Measurements from ENCODE around the gene ELN.
"Not testable (repeated sequence)": the region's sequence is repeated elsewhere in the genome, so short reads cannot be mapped to it uniquely, and the experiment has no call there.

Gene ELN

DNA sequence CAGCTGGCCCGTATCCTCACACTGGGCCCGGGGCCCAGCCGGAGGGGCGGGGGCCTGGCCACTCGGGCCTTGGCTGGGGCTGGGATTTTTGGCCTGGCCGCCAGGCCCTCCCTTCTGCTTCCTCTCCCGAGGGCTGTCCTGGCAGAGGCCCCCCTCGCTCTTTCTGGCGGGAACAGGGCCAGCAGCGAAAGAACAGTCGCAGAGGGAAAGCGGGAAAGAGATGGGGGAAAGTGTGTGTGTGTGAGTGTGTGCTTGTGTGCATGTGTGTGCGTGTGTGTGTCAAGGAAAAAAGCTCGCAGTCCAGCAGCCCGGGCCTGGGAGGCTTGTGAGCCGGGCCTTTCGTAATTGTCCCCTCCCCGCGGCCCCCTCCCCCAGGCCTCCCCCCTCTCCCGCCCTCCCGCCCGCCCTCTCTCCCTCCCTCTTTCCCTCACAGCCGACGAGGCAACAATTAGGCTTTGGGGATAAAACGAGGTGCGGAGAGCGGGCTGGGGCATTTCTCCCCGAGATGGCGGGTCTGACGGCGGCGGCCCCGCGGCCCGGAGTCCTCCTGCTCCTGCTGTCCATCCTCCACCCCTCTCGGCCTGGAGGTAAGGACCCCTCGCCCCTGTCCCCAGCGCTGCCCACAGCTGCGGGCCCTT, at the start of gene ELN:
TSS of gene ELN (plus strand) at position 491 of the 638 bp plus-strand sequence. CDS start at position 506, 15 bp downstream.
- FAIRE-seq: no peak

DNA sequence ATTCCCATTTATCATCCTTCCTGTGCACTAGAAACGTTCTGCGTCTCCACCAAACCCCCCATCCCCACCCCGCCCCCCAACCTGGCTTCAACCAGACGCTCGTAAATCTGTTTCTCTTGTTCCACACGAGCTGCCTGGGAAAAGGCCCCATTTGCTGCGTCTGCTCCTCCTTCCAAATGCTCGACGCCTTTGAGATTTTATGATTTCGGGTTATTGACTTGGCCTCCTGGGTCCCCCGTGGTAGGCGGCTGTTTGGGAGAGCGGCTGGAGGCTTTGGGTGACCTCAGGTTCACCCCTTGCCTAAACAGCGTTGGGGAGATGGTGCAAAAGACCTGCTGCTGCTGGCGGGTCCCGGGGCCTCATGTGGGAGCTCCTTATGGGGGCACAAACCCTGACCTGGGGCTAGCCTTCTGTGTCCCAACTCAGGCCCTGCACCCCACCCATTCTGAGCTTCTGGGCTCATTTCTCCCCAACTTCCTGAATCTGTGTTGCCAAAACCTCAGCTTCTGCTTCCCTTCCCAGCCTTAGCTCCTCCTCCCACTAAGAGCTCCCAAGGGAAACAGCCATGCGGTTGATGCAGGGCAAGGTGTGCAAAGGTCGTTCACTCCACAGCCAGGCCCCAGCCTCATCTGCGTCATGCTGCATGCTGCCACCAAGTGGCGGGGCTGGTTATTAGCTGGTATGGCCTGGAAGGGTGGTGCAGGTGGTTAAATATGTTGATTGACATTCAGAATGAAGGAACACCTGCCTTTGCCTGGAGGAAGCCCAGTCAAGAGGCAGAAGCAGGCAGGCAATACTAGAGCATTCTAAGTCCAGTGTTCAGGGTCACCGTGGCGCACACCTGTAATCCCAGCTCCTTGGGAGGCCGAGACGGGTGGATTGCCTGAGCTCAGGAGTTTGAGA, 49.1 kb upstream of the ELN start:
- FAIRE-seq: no peak

DNA sequence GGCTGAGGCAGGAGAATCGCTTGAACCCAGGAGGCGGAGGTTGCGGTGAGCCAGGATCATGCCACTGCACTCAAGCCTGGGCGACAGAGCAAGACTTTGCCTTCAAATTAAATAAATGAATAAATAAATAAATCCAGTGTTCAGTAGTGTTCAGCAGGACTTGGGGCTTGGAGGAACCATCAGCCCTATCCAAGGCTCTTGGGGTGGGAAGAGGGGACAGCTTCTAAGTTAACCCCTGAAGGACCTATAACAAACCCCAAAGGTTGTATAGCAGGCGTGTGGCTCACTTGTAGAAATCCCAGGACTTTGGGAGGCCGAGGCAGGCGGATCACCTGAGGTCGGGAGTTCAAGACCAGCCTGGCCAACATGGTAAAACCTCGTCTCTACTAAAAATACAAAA, 48.3 kb upstream of the ELN start:
- FAIRE-seq: not testable (repeated sequence)

DNA sequence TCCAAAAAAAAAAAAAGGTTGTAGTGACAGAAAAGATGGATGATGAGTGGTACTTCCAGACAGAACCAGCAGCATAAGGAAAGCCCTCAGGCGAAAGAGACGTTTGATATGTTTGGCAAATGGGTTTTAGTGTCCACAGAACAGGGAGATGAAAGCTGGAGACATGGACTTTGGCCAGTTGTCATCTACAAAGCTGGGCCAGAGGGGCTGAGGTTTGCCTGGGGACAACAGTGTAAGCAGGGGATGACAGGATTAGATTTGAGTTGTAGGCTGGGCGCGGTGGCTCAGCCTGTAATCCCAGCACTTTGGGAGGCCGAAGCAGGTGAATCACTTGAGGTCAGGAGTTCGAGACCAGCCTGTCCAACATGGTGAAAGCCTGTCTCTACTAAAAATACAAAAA, 47.8 kb upstream of the ELN start:
- no peak for FAIRE-seq

DNA sequence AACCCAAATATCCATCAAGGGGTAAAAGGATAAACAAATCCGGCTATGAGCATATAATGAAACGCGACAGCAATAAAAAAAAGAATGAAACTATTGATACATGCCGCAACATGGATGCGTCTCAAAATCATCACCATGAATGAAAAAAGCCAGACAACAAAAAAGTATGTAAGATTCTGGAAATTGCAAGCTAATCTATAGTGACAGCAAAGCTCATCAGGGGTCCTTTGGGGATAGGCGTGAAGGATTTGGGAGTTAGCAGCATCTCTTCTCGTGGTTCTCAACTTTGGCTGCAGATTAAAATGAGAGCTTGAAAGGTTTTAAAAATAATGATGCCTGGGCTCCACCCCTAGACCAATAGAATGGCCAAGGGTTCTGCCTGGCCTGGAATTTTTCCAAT, 46.0 kb upstream of the ELN start:
- no peak for FAIRE-seq

DNA sequence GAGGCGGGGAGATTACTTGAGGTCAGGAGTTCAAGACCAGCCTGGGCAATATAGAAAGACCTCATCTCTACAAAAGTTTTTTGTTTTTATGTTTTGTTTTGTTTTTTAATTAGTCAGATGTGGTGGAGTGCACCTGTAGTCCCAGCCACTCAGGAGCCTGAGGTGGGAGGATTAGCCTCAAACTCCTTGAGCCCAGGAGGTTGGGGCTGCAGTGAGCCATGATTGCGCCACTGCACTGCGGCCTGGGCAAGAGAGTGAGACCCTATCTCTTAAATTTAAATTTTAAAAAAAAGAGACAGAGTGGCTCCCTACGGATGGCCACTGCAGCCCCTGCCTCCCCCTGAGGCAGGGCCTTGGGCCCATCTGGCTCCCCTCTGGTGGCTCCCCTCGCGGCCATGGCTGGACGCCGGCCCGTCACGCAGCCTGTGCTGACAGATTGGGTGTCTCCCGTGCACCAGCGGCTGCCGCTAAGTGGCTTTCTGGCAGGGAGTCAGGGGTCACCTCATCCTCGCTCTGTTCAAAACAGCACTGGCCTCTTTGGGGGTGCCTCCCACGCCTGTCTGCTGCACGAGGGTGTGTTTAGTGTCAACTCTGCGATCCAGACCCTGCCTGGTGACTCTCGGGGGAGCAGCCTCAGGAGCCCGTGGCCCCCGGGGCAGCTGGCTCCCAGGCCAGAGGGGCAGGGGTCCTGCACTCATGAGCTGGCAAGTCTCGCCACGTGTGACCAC, 44.4 kb upstream of the ELN start:
- FAIRE-seq: no peak

DNA sequence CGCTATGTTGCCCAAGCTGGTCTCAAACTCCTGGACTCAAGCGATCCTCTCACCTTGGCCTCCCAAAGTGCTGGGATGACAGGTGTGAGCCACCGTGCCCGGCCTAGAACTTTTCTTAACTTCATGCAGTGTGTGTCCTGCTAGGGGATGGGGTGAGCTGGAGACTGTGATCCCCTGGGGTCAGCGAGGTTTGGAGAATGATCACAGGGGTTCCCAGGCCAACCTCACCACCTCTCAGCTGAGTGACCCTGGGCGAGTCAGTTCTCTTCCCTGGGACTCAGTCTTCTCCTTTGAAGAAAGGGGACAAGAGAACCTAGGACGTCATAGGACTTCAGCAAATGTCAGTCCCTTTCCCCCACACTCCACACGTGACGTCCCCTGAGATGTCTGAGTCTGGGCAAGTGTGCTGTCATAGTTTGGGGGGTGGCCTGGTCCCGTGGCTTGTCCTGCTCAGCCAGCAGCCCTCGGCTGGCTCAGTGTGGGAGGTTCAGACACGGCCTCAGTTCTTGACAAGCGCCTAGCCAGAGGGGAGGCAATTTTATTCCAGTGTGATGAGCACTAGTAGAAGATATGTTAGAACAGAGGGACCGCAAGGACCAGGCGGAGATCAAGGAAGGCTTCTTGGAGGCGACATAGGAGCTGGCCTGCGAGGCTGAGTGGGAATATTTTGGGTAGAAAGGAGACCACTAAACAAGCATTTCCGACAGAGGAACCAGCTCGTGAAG, 43.3 kb upstream of the ELN start:
- no peak for FAIRE-seq

DNA sequence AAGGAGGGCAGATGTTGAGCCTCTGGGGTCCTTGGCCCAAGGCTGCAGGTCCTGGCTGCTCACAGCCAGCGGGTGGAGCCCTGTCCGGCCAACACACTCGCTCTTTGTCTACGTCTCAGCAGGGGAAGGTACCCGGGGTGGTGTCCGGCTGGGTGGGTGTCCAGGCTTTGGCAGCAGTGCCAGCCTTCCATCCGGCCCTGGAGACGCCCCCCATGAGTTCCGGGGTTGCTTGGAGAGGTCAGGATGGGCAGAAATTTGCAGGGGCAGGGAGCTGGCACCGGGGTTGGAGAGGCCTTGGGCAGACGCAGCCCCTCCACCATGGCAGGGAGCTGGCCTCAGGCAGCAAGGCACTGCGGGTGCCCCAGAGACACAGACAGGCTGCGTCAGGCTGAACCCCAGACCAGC, 42.2 kb upstream of the ELN start:
- FAIRE-seq: no peak

DNA sequence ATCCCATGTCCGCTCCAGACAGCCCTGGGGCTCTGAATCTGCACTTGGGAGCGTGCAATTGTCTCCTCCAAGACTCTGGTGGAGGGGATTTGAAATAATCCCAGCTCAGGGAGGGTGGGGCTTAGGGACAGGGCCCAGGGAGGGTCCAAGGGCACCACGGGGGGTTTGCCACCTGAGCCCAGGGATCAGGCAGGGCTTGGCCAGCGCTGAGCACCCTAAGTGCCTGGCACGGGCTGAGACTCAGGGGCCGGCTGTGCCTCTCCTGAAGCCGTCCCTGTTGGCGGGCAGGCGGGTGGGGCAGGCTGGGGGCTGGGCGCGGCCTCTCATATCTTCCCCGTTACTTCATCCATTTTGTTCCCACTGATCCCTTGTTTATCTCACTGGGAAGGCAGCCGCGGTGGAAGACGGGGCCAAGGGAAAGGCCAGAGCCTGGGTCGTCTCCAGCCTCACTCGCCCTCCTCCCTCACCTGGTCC, 41.8 kb upstream of the ELN start:
- no peak for FAIRE-seq

DNA sequence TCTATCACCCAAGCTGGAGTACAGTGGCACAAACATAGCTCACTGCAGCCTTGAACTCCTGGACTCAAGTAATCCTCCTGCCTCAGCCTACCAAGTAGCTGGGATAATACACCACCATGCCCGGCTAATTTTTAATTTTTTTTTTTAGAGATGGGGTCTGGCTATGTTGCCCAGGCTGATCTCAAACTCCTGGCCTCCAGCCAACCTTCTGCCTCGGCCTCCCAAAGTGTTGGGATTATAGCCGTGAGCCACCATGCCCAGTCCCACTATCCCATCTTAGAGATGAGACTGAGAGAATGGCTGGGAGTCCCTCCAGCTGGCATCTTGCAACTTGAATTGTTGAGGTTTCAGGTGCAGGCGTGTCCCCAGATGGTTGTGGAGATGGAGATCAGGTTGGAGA, 40.7 kb upstream of the ELN start:
- FAIRE-seq: no peak

DNA sequence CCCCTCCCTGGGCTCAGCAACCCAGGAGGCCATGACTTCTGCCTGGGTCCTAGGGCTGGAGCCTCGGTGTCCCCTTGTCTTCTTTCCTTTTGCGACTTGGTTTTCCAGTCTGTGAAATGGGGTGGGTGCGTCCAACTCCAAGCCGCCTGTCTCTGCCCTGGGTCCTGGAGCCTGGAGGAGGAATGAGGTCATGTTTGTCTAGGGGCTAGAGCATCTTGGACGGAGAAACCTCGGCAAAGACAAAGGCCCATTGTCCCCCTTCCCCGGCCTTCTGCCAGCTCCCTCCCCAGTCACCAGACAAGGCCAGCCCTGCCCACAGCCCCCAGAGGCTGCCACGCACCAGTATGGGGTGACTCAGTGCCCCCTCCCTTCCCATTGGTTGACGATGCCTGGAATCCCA, 39.8 kb upstream of the ELN start:
- no peak for FAIRE-seq

DNA sequence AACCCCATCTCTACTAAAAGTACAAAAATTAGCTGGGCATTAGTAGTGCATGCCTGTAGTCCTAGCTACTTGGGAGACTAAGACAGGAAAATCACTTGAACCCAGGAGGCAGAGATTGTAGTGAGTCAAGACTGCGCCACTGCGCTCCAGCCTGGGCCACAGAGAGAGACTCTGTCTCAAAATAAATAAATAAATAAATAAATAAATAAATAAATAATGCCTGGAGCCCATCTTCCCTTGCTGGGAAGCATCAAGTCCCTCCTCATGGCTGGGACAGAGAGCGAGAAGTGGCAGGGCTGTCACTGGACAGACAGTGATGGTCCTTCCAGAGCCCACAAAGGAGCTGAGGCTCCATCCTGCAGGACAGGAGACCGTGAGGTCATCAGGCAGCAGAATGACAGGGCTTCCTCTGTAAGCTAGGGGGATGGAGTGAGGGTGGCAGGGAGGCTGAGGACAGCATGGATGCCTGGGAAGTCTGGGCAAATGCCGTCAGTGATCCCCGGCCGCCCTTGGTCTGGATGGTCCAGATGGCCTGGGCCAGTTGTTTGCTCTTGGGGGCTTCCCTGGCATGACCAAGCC, 36.4 kb upstream of the ELN start:
- no peak for FAIRE-seq

DNA sequence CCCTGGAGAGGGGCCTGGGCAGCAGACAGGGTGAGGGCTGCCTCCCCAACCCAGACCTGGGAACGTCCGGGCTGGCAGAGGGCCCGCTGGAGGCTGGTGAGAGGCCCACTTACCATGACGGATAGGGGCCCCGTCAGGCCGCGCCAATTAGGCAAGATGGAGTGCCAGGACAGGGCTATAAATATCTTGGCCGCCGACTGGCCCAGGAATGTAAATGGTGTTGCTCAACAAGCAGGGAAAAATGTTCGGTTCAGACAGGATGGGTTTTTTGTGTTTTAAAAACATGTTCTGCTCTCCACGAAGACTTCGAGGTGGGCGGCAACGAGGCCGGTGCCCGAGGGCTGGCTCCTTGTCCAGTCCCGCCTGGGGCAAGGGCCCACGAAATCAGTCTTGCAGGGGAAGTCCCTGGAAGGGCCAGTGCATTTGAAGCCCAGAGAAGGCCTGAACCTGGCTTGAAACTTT, 35.8 kb upstream of the ELN start:
- no peak for FAIRE-seq

DNA sequence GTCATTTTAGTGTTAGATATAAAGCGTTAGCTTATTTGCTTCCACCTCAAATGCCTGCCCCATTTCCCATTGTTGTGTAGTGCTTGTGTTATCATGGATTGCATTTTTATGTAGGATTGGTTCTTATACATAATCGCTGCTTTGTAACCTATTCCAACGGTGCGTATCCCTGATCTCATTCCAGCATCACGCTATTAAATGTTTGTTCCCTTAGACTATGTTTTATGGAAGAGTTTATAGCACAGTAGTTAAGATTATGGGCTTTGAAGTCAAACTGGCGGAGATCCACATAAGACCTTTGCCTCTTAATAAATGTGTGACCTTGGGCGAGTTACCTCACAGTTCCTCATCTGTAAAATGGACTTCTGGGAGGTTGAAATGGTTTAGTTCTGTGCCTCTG, 34.0 kb upstream of the ELN start:
- FAIRE-seq: no peak

DNA sequence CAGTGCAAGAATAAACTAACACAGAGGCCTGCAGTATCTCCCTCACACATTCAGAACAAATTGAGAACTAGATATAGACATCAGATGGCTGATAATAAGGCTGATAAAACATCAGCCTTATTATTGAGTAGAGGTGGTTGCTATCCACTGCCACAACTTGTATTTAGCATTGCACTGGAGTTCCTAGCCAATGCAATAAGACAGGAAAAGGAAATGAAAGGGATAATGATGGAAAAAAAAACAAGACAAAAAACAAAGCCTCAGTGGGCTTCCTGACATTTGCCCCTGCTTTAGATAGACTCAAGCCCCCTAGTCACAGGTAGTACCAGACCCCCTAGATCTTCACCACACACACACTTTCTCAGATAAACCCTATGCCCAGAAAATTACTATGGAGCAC, 33.2 kb upstream of the ELN start:
- no peak for FAIRE-seq

DNA sequence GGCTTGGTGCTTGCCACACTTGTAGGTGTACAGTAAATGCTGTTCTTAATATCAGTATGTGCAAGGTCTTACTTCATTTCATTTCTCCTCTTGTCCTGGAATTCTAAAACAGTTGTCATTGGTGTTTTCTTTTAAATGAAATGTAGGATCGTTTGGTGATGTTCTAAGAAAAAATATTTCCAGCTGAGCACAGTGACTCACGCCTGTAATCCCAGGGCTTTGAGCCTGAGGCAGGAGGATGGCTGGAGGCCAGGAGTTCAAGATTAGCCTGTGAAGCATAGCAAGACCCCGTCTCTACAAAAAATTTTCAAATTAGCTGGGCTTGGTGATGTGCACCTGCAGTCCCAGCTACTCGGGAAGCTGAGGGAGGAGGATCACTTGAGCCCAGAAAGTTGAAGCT, 32.6 kb upstream of the ELN start:
- no peak for FAIRE-seq

DNA sequence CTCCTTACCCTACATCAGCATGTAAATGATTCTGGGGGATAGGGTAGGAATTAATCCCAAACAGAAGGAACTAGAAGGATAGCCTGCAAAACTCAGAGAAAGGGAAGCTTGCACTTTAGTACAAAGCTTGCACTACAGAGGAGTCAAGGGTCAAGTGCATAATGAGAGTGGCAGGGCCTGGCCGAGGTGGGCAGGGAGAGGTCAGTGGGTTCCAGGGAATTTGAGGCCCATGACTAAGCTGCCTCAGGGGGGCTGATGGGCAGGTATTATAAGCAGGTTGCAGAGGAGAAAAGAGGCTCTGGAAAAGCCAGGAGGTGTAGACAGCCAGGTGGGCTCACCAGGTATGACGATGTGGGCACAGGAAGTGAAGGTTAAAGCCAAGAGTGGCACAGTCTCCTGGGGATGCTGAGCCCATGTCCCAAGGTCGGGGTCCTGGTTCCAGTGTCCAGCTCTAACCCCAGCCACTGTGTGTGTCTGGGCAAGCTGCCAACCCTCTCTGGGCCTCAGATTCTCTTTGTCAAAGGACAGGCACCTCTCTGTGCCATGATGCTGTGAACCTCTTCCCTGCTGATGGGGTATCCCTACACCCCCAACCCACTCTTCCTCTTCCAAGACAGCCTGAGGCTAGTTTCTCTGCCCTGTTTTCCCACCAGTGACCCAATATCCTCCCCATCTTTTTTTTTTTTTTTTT, 32.0 kb upstream of the ELN start:
- no peak for FAIRE-seq

DNA sequence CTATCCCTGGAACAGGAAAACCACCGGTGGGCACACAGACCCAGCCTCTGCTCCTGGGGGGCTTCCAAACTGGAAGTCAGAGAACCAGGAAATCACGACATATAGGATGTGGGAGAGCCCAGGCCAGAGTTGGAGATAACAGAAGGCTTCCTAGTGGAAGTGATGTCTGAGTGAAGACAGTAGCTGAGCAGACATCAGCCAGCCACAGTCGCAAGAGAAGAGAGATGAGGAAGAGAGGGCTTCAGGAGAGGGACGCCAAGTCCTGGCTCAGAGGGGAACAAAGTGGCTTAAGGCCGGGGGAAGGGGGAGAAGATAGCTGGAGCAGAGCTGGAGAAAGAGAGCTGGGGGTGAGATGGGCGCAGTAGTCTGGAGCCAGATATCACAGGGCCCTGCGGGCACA, 30.9 kb upstream of the ELN start:
- no peak for FAIRE-seq

DNA sequence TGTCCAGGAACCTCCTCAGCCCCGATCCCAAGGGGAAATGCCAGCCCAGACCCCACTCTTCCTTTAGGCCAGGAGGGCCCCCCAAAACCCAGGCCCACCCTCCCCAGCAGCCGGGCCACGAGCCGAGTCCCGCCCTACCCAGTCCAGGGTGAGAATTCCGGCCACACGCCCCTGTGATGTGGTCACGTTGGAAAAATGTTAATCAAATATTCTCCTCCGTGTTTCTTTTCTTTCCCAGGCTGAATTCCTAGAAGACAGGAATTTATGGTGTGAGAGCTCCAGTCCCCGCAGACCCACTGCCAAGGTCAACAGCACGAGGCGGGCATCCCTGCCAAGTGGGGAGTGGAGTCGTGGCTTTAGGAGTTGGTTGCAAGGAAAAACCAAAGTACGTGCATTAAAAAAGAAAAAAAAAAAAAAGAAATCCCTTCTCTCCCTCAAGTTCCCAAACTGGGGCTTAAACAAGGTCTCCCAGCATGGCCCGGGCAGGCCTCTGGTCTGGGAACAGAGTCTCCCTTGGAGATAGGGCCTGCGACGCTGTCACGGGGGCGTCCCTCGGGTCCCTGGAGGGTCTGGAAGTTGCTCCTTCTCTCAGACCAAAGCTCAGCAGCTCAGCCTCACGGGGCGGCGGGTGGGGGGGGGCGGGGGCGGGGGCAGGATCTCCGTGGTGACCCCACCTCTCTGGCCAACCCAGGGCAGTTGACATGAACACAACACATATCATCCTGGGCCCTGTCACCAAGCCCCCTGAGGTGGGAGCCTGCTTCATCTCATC, 28.1 kb upstream of the ELN start:
- FAIRE-seq: no peak

DNA sequence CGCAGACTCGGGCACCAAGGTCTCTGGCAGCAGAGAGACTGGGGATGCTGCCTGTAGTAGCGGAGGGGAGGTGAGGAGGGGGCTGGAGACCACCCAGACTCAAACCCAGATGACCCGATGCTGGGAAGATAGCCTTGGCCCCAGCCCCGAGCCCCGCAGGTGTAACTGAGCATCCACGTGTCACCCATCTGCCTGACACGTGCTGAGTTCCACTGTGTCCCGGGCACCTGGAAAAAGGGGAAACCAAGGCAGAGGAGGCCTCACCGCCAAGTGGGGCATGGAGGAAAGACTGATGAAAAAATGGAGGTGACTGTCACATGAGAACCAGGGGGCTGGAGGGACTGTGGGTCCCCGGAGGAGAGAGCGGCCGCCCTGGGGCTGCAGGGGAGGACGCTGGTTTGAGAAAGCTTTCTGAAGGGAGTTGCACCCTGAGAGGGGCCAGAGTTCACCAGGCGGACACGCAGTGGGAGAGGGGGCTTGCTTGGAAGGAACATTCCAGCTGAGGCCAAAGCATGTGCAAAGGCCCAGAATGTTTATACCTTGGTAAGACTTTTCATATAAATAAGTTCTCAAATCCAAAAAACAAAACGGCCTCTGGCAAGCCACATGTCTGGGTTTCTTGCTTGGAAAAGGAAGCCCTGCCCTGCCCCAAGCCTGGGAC, 27.4 kb upstream of the ELN start:
- FAIRE-seq: no peak

DNA sequence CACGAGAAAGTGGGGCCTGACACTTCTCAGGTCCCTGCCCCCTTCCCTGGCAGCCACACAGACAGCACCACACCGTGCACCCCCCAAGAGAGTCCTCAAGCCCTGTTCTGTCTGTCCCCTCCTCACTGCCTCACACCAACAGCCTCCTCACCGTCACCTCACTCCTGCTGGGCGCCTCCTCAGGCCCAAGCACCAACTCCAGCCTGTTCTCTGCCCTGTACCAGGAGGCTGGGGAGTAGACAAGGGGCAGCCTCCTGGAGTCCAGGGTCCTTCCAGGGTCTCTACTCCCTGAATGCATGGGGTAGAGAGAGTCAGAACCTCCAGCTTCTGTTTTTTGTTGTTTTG, 26.9 kb upstream of the ELN start:
- FAIRE-seq: no peak
